SHP77 (cell line): ENCODE results near the gene PGGHG.
"Not testable (repeated sequence)": the region's sequence is repeated elsewhere in the genome, so short reads cannot be mapped to it uniquely, and the experiment has no call there.

ENCODE experiments used
- DNase-seq, 2 experiments: peaks; one replicate each; lab custom pipeline; 2025; lab: John Stamatoyannopoulos, UW

Gene PGGHG

GRCh38 chr11:288478-289397 is at the start of gene PGGHG:
Gene PGGHG, plus strand, starts transcription at chr11:289126. Its CDS starts 691 bp downstream, at chr11:289817.
- no peak for DNase-seq

DNA sequence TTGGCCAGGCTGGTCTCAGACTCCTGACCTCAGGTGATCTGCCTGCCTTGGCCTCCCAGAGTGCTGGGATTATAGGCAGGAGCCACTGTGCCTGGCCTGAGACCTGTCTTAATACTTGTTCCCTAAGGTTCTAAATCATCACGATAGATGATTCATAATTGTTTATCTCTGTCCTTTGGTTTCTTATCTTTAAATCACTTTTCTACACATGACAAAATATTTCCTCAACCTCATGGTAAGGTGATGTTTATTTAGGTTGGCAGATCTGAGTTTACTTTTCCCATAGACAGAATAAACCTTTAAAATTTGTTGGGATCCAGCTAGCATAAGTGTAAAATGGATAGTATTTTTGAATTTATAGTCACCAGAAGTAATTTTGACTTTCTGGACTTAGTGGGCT is 48.6 kb upstream of the PGGHG start:
- no peak for DNase-seq

- no peak for DNase-seq
Measured at GRCh38 chr11:241634-242033, 47.3 kb upstream of the PGGHG start.

- DNase-seq = no peak
Measured at GRCh38 chr11:244376-244775, 44.5 kb upstream of the PGGHG start.

DNA sequence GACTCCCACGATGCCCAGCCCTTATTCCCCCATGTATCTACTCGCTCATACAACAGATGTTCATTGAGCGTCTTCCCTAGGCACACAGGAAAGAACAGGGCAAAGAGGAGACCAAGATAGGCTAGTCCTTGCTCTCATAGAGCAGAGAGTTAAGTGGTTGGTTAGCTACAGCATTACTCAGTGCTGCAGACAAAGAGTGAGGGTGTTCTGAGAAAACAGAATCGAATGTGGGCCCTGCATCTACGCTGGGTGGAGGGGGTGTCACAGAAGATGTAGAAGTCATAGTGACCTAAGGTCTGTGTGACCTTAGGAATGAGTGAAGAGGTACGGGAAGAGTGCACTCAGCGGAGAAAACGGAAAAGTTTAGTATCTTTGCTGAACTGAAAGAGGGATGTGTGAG is 39.9 kb upstream of the PGGHG start:
- DNase-seq = no peak

- no peak for DNase-seq
Measured at GRCh38 chr11:250274-250673, 38.7 kb upstream of the PGGHG start.

GRCh38 chr11:250740-251299 is 38.1 kb upstream of the PGGHG start:
- DNase-seq = peak in 1 of 2 experiments; percentile 9

DNA sequence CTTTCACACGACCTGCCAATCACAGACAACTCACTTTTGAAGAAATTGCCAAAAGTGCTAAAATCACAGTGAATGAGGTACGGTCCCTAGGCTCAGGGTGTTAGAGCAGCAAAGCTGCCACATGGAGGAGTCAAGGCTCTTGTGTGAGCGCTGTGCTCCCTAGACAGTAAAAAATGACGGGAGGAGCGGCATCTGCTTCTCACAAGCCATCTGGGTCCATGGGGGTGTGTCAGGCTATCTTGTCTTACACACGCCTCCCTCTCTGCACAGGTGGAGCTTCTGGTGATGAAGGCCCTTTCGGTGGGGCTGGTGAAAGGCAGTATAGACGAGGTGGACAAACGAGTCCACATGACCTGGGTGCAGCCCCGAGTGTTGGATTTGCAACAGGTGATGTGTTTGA is 37.4 kb upstream of the PGGHG start:
- DNase-seq = no peak

DNA sequence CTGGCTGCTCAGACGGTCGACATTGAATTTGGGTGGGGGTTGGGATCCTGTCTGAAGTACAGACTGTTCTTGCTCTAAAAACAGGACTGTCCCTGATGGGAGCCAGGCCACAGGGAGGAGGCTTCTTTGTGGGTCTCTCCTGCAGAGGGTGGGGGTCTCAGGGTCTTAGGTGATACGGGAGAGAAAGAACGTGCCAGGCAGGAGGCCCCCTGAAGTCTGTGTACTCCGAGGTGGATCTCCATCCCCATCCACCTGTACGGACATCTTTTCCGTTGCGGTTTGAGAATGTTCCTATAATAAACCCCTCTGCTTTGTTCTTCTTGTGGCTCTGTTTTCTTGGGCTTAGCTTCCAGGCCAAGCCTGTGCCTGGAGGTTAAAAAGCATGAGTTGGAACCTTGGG is 36.3 kb upstream of the PGGHG start:
- DNase-seq = no peak

GRCh38 chr11:253160-253885 is 35.6 kb upstream of the PGGHG start:
- no peak for DNase-seq

GRCh38 chr11:253886-254270 is 35.0 kb upstream of the PGGHG start:
- no peak for DNase-seq

- no peak for DNase-seq
Measured at GRCh38 chr11:255176-255575, 33.8 kb upstream of the PGGHG start.

DNA sequence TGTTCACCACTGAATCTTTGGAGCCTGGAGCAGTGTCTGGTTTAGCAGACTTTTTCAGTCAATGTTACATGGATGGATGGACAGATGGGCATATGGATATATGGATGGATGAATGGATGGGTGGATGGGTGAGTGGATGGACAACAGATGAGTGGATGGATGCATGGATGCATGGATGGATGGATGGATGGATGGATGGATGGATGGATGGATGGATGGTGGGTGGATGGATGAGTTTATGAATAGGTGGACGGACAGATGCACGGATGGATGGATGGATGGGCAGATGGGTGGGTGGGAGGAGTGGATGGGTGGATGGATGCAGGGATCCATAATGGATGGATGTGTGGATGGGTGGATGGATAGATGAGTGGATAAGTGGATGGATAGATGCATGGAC is 33.1 kb upstream of the PGGHG start:
- no peak for DNase-seq

- DNase-seq = no peak
Measured at GRCh38 chr11:256952-257737, 31.8 kb upstream of the PGGHG start.

DNA sequence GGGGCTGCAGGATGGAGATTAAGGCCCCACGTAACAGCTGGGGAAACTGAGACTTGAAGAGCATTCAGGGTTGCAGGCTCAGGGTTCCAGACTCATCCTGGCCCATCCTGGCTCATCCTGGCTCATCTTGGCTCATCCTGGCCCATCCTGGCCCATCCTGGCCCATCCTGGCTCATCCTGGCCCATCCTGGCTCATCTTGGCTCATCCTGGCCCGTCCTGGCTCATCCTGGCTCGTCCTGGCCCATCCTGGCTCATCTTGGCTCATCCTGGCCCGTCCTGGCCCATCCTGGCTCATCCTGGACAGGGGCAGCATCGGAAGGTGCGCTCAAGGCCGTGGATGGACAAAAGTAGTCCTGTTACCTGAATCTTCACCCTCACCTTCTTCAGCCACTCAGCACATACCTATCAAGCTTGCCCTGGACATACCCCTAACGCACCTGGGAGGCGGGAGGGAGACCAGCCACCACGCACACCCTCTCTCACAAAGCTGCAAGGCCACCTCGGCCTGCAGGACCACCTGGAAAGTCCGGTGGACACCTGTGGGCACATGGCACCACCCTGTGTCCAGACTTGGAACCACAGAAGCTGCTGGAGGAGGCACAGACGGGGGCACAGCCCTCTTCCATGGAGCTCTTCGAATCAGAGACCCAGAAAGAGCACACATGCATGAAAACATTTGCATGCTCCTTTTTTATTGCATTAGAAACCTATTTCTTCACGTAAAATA is 31.0 kb upstream of the PGGHG start:
- no peak for DNase-seq

GRCh38 chr11:259413-259812 is 29.5 kb upstream of the PGGHG start:
- DNase-seq = no peak

DNA sequence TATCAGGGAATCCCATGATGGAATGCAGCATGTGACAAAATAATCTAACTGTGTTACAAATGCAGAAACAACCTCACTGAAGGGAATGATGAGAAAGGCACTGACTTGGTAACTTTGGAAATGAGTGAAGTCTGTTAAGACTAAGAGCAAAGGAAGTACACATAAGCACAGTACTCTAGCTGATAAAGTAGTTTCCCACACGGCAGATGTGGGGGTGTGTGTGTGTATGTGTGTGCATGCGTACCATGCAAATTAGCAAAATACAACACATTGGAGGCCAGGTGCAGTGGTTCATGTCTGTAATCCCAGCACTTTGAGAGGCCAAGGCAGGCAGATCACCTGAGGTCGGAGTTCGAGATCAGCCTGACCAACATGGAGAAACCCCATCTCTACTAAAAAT is 27.3 kb upstream of the PGGHG start:
- no peak for DNase-seq

- DNase-seq = no peak
Measured at GRCh38 chr11:266676-267439, 22.1 kb upstream of the PGGHG start.

GRCh38 chr11:267491-267994 is 21.4 kb upstream of the PGGHG start:
- no peak for DNase-seq

- not testable (repeated sequence) for DNase-seq
Measured at GRCh38 chr11:268716-269145, 20.2 kb upstream of the PGGHG start.
